ENCODE results near the gene CFAP97D2.
"Not testable (repeated sequence)": the region's sequence is repeated elsewhere in the genome, so short reads cannot be mapped to it uniquely, and the experiment has no call there.

The CFAP97D2 gene

GRCh38 chr13:114143806-114144605 lies 35.1 kb upstream of the CFAP97D2 start:
- DNase-seq, result peak; percentile 68

GRCh38 chr13:114144606-114145244 lies 34.3 kb upstream of the CFAP97D2 start:
- DNase-seq, result no peak

GRCh38 chr13:114145256-114145655 lies 33.8 kb upstream of the CFAP97D2 start:
- DNase-seq, result no peak

GRCh38 chr13:114145722-114146121 lies 33.3 kb upstream of the CFAP97D2 start:
- no peak for DNase-seq

GRCh38 chr13:114146173-114146572 lies 32.9 kb upstream of the CFAP97D2 start:
- no peak for DNase-seq

GRCh38 chr13:114146629-114147028 lies 32.4 kb upstream of the CFAP97D2 start:
- peak; percentile 43 for DNase-seq

- peak; percentile 21 for DNase-seq
Observed at GRCh38 chr13:114147803-114148520, 31.1 kb upstream of the CFAP97D2 start.

GRCh38 chr13:114148521-114148855 lies 30.6 kb upstream of the CFAP97D2 start:
- DNase-seq, result peak; percentile 56

- not testable (repeated sequence) for DNase-seq
Observed at GRCh38 chr13:114148886-114149285, 30.2 kb upstream of the CFAP97D2 start.

GRCh38 chr13:114149774-114150740 lies 29.0 kb upstream of the CFAP97D2 start:
- no peak for DNase-seq

GRCh38 chr13:114151031-114151430 lies 28.0 kb upstream of the CFAP97D2 start:
- no peak for DNase-seq

- peak; percentile 60 for DNase-seq
Observed at GRCh38 chr13:114151565-114152284, 27.3 kb upstream of the CFAP97D2 start.

GRCh38 chr13:114152285-114152645 lies 26.8 kb upstream of the CFAP97D2 start:
- DNase-seq, result no peak

- no peak for DNase-seq
Observed at GRCh38 chr13:114152831-114153371, 26.2 kb upstream of the CFAP97D2 start.

- no peak for DNase-seq
Observed at GRCh38 chr13:114153485-114154080, 25.5 kb upstream of the CFAP97D2 start.

- DNase-seq, result no peak
Observed at GRCh38 chr13:114154476-114154875, 24.6 kb upstream of the CFAP97D2 start.

- DNase-seq, result no peak
Observed at GRCh38 chr13:114155320-114155719, 23.7 kb upstream of the CFAP97D2 start.

- DNase-seq, result no peak
Observed at GRCh38 chr13:114155926-114156883, 22.9 kb upstream of the CFAP97D2 start.

GRCh38 chr13:114157869-114158495 lies 21.1 kb upstream of the CFAP97D2 start:
- no peak for DNase-seq

Data from hematopoietic multipotent progenitor cell treated with erythropoietin and hydrocortisone succinate and interleukin-3 and kit ligand, for 8 days (in vitro differentiated cells).